OCI-LY1 (cell line): ENCODE data around the gene CCDC18.

Source experiments
- H2AFZ ChIP-seq: fragments of 200-600 bp; sonication (generic), shearing (Covaris generic); 2 replicates; pipeline ENCODE4 v1.6.0; 2014; ENCODE audit warnings: antibody characterized with exemption, mild to moderate bottlenecking, low read length
- H3F3A ChIP-seq: fragments of 200-600 bp; sonication (generic), shearing (Covaris generic); 2 replicates; pipeline ENCODE4 v1.6.0; 2014; ENCODE audit warnings: mild to moderate bottlenecking, antibody characterized with exemption, low read length, moderate library complexity; ENCODE audit not compliant: insufficient read depth
- H3K27ac ChIP-seq: fragments of 200-600 bp; sonication (generic); 2 replicates; pipeline ENCODE4 v1.5.1; 2014; ENCODE audit warnings: low read length, mixed run types, mild to moderate bottlenecking, low read depth; ENCODE audit not compliant: poor library complexity, severe bottlenecking
- H3K27me3 ChIP-seq: fragments of 200-600 bp; sonication (generic); 2 replicates; pipeline ENCODE4 v1.6.0; 2014; ENCODE audit warnings: antibody characterized with exemption, mild to moderate bottlenecking, low read length, moderate library complexity; ENCODE audit not compliant: insufficient read depth
- H3K36me3 ChIP-seq: fragments of 200-600 bp; sonication (generic); 2 replicates; pipeline ENCODE4 v1.6.1; 2014; ENCODE audit warnings: mild to moderate bottlenecking, antibody characterized with exemption, low read length, moderate library complexity, mixed read lengths; ENCODE audit not compliant: insufficient read depth
- H3K4me1 ChIP-seq: fragments of 200-600 bp; sonication (generic); 2 replicates; pipeline ENCODE4 v1.5.1; 2014; ENCODE audit warnings: mild to moderate bottlenecking, low read length, moderate library complexity; ENCODE audit not compliant: insufficient read depth, severe bottlenecking
- H3K4me2 ChIP-seq: fragments of 200-600 bp; sonication (generic), shearing (Covaris generic); 2 replicates; pipeline ENCODE4 v1.6.1; 2014; ENCODE audit warnings: low read length
- H3K4me3 ChIP-seq: fragments of 200-600 bp; sonication (generic); 2 replicates; pipeline ENCODE4 v1.5.1; 2014; ENCODE audit warnings: low read length, low read depth, mild to moderate bottlenecking, mixed read lengths; ENCODE audit not compliant: poor library complexity, severe bottlenecking
- H3K79me2 ChIP-seq: fragments of 200-600 bp; shearing (Covaris generic); 2 replicates; pipeline ENCODE4 v1.6.1; 2016; ENCODE audit warnings: mixed run types, low read length, mixed read lengths; ENCODE audit not compliant: insufficient read depth
- H3K9ac ChIP-seq: fragments of 200-600 bp; sonication (generic), shearing (Covaris generic); 2 replicates; pipeline ENCODE4 v1.6.1; 2014; ENCODE audit warnings: mild to moderate bottlenecking, low read length, mixed read lengths
- H3K9me2 ChIP-seq: fragments of 200-600 bp; sonication (generic), shearing (Covaris generic); 2 replicates; pipeline ENCODE4 v1.6.1; 2014; ENCODE audit warnings: low read depth, mild to moderate bottlenecking, low read length, mixed read lengths
- H3K9me3 ChIP-seq: fragments of 200-600 bp; shearing (Covaris generic); 2 replicates; pipeline ENCODE4 v1.6.1; 2014; ENCODE audit warnings: low read length, mixed read lengths
- H4K20me1 ChIP-seq: fragments of 200-600 bp; sonication (generic), shearing (Covaris generic); 2 replicates; pipeline ENCODE4 v1.6.0; 2016; ENCODE audit warnings: mild to moderate bottlenecking, low read length; ENCODE audit not compliant: insufficient read depth
- CTCF ChIP-seq: fragments of 200-600 bp; sonication (generic), shearing (Covaris generic); IDR thresholded peaks from 2 replicates; pipeline ENCODE4 v1.5.1; 2017; ENCODE audit warnings: mild to moderate bottlenecking, antibody characterized with exemption, low read length, moderate library complexity, mixed read lengths
- EZH2 ChIP-seq: fragments of 200-600 bp; sonication (generic), shearing (Covaris generic); IDR thresholded peaks from 2 replicates; pipeline ENCODE4 v1.8.0; 2017; ENCODE audit warnings: borderline replicate concordance, mixed run types, mild to moderate bottlenecking, antibody characterized with exemption, low read length, moderate library complexity, mixed read lengths

Gene CCDC18

GRCh38 chr1:93321720-93322119 is 141.2 kb downstream of the CCDC18 start:
- H4K20me1 ChIP-seq = no peaks in the 10 kb centered on the region

GRCh38 chr1:93322349-93322748 is 141.8 kb downstream of the CCDC18 start:
- H3K4me1 ChIP-seq = peaks cover 7% of the 10 kb centered on the region
- no peaks in the 10 kb centered on the region for H3K9me3 ChIP-seq
- no peaks in the 10 kb centered on the region for H3K27me3 ChIP-seq
- H3K79me2 ChIP-seq = no peaks in the 10 kb centered on the region
- no peaks in the 10 kb centered on the region for H3K9me2 ChIP-seq
- H3K4me3 ChIP-seq = no peak overlapping the region
- H3K27ac ChIP-seq = no peak overlapping the region
- TF ChIP-seq CTCF = no peak
- TF ChIP-seq EZH2 = no peak
- no peaks in the 10 kb centered on the region for H3F3A ChIP-seq
- H3K9ac ChIP-seq = no peak overlapping the region
- H2AFZ ChIP-seq = no peak overlapping the region
- no peaks in the 10 kb centered on the region for H4K20me1 ChIP-seq
- no peak overlapping the region for H3K4me2 ChIP-seq
- H3K36me3 ChIP-seq = no peaks in the 10 kb centered on the region

More at GRCh38 chr1:93321720-93322119, 141.2 kb downstream of the CCDC18 start:
- Histone ChIP-seq H3K4me3 (no peak overlapping the region), H3F3A (no peaks in the 10 kb centered on the region), H3K4me2 (no peak overlapping the region), H3K79me2 (no peaks in the 10 kb centered on the region), H3K4me1 (peaks cover 7% of the 10 kb centered on the region), H3K27ac (no peak overlapping the region), H3K9me2 (no peaks in the 10 kb centered on the region), H3K27me3 (no peaks in the 10 kb centered on the region), H3K9me3 (no peaks in the 10 kb centered on the region), H2AFZ (no peak overlapping the region), H3K36me3 (no peaks in the 10 kb centered on the region), H3K9ac (no peak overlapping the region)
- TF ChIP-seq EZH2 (no peak), CTCF (no peak)

GRCh38 chr1:93323185-93323820 is 142.8 kb downstream of the CCDC18 start:
- TF ChIP-seq CTCF (no peak), EZH2 (no peak)
- Histone ChIP-seq H3K27me3 (no peaks in the 10 kb centered on the region), H3K9ac (no peak overlapping the region), H3K4me3 (no peak overlapping the region), H3K4me1 (peaks cover 14% of the 10 kb centered on the region), H3K36me3 (no peaks in the 10 kb centered on the region), H3K79me2 (no peaks in the 10 kb centered on the region), H3K9me3 (no peaks in the 10 kb centered on the region), H3K9me2 (no peaks in the 10 kb centered on the region), H3F3A (no peaks in the 10 kb centered on the region), H2AFZ (no peak overlapping the region), H3K27ac (no peak overlapping the region), H3K4me2 (no peak overlapping the region), H4K20me1 (no peaks in the 10 kb centered on the region)
